22Rv1 (cell line): ENCODE measurements around the gene SLC27A3.

ENCODE experiments used
- CTCF ChIP-seq: fragments of 450-650 bp; IDR thresholded peaks from 2 replicates; pipeline ENCODE4 v1.5.1; 2017; ENCODE audit warnings: mild to moderate bottlenecking
- ZFX ChIP-seq: fragments of 450-650 bp; IDR thresholded peaks from 2 replicates; pipeline ENCODE4 v1.6.1; 2017; ENCODE audit warnings: antibody characterized with exemption, borderline replicate concordance

GRCh38 chr1:153792631-153793041, 17.4 kb downstream of the SLC27A3 start:
- TF ChIP-seq CTCF (no peak), ZFX (no peak)
